ENCODE data around the gene SLC16A4.

The SLC16A4 gene

GRCh38 chr1:110356379-110356778 is 34.4 kb downstream of the SLC16A4 start:
- no peak for FAIRE-seq

- no peak for FAIRE-seq
These were observed 35.5 kb downstream of the SLC16A4 start for GRCh38 chr1:110355321-110355720.

- no peak for FAIRE-seq
These were observed 40.5 kb downstream of the SLC16A4 start for GRCh38 chr1:110350360-110350759.

GRCh38 chr1:110348771-110349170 is 42.1 kb downstream of the SLC16A4 start:
- FAIRE-seq, result no peak

GRCh38 chr1:110348050-110348449 is 42.8 kb downstream of the SLC16A4 start:
- no peak for FAIRE-seq

GRCh38 chr1:110347182-110347893 is 43.5 kb downstream of the SLC16A4 start:
- FAIRE-seq, result no peak

GRCh38 chr1:110346690-110347089 is 44.1 kb downstream of the SLC16A4 start:
- FAIRE-seq, result no peak

- no peak for FAIRE-seq
These were observed 45.3 kb downstream of the SLC16A4 start for GRCh38 chr1:110345480-110345879.

GRCh38 chr1:110344152-110344551 is 46.7 kb downstream of the SLC16A4 start:
- FAIRE-seq, result no peak

- FAIRE-seq, result no peak
These were observed 47.6 kb downstream of the SLC16A4 start for GRCh38 chr1:110343249-110343648.

- FAIRE-seq, result no peak
These were observed 48.9 kb downstream of the SLC16A4 start for GRCh38 chr1:110341872-110342331.

GRCh38 chr1:110341146-110341871 is 49.5 kb downstream of the SLC16A4 start:
- no peak for FAIRE-seq

- FAIRE-seq, result no peak
These were observed 50.7 kb downstream of the SLC16A4 start for GRCh38 chr1:110340207-110340468.

GRCh38 chr1:110339407-110340206 is 51.2 kb downstream of the SLC16A4 start:
- no peak for FAIRE-seq

GRCh38 chr1:110338886-110339406 is 51.9 kb downstream of the SLC16A4 start, which contains the start of gene RBM15:
RBM15 (plus strand) TSS chr1:110339377; CDS start chr1:110339406, 29 bp downstream.
- peak; percentile 99 for FAIRE-seq

- no peak for FAIRE-seq
These were observed 52.4 kb downstream of the SLC16A4 start for GRCh38 chr1:110338309-110338885.

GRCh38 chr1:110337704-110338308 is 53.0 kb downstream of the SLC16A4 start:
- FAIRE-seq, result no peak

GRCh38 chr1:110336300-110337039 is 54.4 kb downstream of the SLC16A4 start:
- no peak for FAIRE-seq

GRCh38 chr1:110335265-110335664 is 55.6 kb downstream of the SLC16A4 start:
- no peak for FAIRE-seq

GRCh38 chr1:110328700-110329099 is 62.1 kb downstream of the SLC16A4 start:
- FAIRE-seq, result no peak

GRCh38 chr1:110328274-110328673 is 62.6 kb downstream of the SLC16A4 start:
- FAIRE-seq, result no peak

- no peak for FAIRE-seq
These were observed 64.0 kb downstream of the SLC16A4 start for GRCh38 chr1:110326826-110327225.

Data from endometrium (tissue), 2 donors.